ENCODE results near the gene NTM.

NTM gene

GRCh38 chr11:131691181-131692041, 321.0 kb downstream of the NTM start:
- DNase-seq: no peak

GRCh38 chr11:131692151-131692550, 321.7 kb downstream of the NTM start:
- DNase-seq: no peak

GRCh38 chr11:131692961-131693360, 322.5 kb downstream of the NTM start:
- DNase-seq: no peak

- no peak for DNase-seq
These were observed 323.3 kb downstream of the NTM start for GRCh38 chr11:131693756-131694155.

GRCh38 chr11:131694526-131695424, 324.4 kb downstream of the NTM start:
- no peak for DNase-seq

GRCh38 chr11:131695889-131696429, 325.5 kb downstream of the NTM start:
- no peak for DNase-seq

GRCh38 chr11:131696690-131697089, 326.3 kb downstream of the NTM start:
- DNase-seq: no peak

- no peak for DNase-seq
These were observed 332.9 kb downstream of the NTM start for GRCh38 chr11:131703311-131703710.

- DNase-seq: no peak
These were observed 334.3 kb downstream of the NTM start for GRCh38 chr11:131704682-131705081.

GRCh38 chr11:131710511-131710910, 340.1 kb downstream of the NTM start:
- DNase-seq: no peak

- DNase-seq: no peak
These were observed 342.5 kb downstream of the NTM start for GRCh38 chr11:131712897-131713296.

GRCh38 chr11:131713529-131714134, 343.2 kb downstream of the NTM start:
- DNase-seq: no peak

- DNase-seq: no peak
These were observed 347.2 kb downstream of the NTM start for GRCh38 chr11:131717616-131718015.

- no peak for DNase-seq
These were observed 352.7 kb downstream of the NTM start for GRCh38 chr11:131723088-131723487.

GRCh38 chr11:131724436-131724975, 354.1 kb downstream of the NTM start:
- DNase-seq: no peak

GRCh38 chr11:131734871-131735270, 364.5 kb downstream of the NTM start:
- no peak for DNase-seq

- DNase-seq: no peak
These were observed 366.9 kb downstream of the NTM start for GRCh38 chr11:131737357-131737756.

- DNase-seq: no peak
These were observed 368.9 kb downstream of the NTM start for GRCh38 chr11:131739243-131739882.

GRCh38 chr11:131744847-131745246, 374.4 kb downstream of the NTM start:
- no peak for DNase-seq

- DNase-seq: no peak
These were observed 375.0 kb downstream of the NTM start for GRCh38 chr11:131745405-131745804.

GRCh38 chr11:131746201-131746600, 375.8 kb downstream of the NTM start:
- no peak for DNase-seq

Measured in AML-193 (cell line).